ENCODE data around the gene HOXA11.

- TF ChIP-seq CREB1 (CRISPR knock-in tag; IDR thresholded peaks at IDR 0.05) (no peak), CTCF (IDR thresholded peaks at IDR 0.05) (no peak), SP1 (CRISPR knock-in tag; conservative IDR thresholded peaks at IDR 0.05) (no peak), IRF1 (CRISPR knock-in tag; IDR thresholded peaks at IDR 0.05) (no peak)
Observed at GRCh38 chr7:27192546-27193334, 7.7 kb upstream of the HOXA11 start.

Data from WTC11 (cell line).